Stimulated activated CD8-positive, alpha-beta memory T cell treated with anti-CD3 and anti-CD28 coated beads, Interleukin-4, amount 100 ng/mL, for 1 hour (primary cell): Measurements from ENCODE around the gene SLC25A26.

Source experiments
- DNase-seq, 2 donors: peaks; one replicate each; pipeline ENCODE4 v3.0.0-alpha.2; 2020; ENCODE audit warnings: low read depth in 2 of 2, low spot score in 1 of 2

Gene SLC25A26, protein sequence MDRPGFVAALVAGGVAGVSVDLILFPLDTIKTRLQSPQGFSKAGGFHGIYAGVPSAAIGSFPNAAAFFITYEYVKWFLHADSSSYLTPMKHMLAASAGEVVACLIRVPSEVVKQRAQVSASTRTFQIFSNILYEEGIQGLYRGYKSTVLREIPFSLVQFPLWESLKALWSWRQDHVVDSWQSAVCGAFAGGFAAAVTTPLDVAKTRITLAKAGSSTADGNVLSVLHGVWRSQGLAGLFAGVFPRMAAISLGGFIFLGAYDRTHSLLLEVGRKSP

DNA sequence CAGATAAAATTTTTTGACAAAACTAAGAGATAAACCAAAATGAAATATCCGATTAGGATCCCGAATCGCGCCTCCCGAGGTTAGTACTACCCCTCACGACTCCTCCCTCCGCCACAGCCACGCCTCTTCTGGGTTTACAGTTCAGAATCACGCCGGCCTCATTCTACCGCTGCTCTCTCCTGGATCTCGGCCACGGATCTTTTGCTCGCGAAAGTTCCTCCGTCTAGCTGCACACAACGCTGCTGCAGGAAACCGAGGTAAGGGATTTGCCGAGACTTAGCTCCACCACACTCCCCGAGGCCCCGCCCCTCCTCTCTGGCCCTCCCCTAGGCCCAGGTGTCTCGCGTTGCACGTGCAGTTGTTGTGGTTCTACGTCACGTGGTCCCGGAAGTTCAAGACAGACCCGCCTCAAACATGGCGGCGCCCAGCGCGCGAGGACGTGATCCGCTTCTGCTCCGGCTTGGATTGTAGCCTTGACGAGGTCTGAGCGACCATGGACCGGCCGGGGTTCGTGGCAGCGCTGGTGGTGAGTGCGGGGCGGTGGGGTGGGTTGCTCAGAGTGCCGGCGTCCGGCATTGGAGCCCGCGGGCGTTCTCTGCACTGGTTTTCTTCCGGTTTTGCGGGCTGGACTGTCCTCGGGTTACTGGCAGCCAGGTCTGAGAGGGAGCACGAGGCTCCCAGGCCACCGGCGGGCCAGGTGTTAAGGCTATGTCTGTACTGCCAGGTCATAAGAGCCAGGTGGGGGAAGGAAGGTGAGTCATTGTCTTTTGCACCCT is at the start of gene SLC25A26:
Gene SLC25A26, plus strand, starts transcription at position 400 of the 776 bp plus-strand sequence. Its CDS starts 94 bp downstream, at position 494.
- DNase-seq = peak; percentile 93 to 94

DNA sequence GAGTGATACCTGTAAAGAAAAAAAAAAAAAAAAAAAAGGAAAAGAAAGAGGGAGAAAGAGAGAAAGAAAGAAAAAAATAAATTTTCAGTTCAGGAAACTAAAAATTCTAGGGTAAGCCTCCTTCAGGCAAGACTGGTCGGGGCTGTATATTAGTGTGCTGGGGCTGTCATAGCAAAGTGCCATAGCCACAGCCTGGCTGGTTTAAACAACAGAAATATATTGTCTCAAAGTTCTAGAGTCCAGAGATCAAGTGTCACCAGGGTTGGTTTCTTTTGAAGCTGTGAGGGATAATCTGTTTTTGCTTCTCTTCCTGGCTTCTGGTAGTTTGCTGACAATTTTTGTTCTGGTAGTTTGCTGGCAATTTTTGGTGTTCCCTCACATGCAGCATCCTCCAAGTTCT is 48.4 kb upstream of the SLC25A26 start:
- no peak for DNase-seq

DNA sequence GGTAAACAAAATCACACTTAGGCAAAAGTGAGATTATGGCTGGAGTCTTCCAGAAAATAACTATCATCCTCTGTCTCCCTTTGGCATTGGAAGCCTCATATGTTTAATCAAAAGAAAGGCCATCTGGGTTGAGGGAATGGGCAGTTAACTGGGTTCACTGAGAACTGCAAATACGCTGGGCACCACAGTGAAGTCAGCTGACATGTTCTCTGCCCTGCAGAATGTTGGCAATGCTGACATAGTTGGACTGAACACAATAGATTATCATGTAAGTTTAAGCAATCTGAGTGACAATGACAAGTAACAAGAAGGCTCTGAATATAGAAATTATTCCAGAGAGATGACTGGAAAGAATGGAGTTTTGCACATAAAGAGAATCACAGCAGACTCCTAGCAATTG is 43.8 kb upstream of the SLC25A26 start:
- no peak for DNase-seq

DNA sequence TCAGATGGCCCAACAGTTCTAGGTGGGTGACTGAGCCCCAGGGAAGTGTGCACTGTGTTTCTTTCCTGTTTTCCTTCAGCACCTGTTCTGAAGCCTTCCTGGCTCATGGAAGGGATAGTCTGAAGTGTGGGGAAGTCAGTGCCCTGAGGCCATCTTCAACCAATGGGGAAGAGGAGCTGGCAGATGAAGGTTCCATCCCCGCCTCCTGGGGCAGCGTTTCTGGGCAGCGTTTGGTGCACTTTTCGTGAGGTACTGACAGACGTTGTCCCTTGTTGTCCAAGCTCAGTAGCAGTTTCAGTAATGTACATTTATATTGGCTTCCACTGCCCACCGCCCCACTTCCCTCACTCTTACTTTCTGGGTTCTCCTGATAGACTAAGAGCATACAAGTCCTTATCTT is 42.6 kb upstream of the SLC25A26 start:
- DNase-seq = no peak

DNA sequence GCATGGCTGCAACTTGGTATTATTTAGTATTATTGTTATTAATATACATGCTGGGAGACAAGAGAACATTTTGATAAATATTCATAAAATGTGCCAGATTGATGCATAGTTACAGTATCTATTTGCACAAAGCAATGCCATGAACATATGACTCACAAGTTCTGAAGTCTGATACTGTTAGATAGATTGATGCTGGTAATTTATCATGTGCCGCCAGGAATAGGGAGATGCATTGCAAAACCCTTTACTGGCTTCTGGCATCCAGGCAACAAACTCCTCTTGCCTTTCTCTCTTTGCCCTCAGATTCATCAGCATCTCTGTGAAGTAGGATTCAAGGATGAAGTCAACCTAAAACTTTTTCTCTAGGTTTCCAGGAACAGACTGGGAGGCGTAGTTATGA is 41.0 kb upstream of the SLC25A26 start:
- no peak for DNase-seq

DNA sequence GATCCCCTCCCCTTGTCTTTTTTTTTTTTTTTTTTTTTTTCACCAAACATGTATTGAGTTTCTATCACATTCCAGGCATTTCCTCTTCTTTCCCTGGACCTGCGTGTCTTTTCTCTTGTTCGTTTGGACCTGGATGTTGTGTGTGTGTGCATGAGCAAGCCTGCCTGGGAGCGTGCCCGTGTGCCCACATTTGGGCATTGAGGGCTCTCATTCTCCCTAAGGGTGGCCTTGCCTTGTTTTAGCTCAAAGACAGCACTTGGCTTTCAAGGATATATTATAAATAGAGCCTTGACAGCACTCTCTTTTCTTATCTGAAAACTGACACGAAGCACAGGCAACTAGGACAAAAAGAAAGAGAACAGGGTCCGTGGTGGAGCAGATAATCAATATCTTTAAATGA is 39.0 kb upstream of the SLC25A26 start:
- DNase-seq = no peak

DNA sequence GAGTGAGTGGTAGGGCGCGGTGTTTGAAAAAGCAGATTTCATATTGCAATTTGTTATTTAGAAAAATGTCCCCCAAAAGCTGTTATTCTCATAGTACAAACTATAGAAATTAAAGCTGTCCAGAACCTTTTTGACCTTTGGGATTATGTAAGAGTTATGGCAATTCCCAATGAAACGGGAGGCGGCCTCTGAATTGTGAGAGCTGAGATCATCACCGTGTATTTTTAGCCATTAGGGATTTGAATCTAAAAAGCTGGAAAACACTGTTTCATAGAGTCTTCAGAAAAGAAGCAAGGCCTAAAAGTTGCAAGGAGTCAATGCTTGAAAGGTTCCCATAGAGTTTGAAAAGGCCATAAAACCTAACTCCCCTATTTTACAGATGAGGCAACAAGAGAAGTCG is 38.6 kb upstream of the SLC25A26 start:
- no peak for DNase-seq

DNA sequence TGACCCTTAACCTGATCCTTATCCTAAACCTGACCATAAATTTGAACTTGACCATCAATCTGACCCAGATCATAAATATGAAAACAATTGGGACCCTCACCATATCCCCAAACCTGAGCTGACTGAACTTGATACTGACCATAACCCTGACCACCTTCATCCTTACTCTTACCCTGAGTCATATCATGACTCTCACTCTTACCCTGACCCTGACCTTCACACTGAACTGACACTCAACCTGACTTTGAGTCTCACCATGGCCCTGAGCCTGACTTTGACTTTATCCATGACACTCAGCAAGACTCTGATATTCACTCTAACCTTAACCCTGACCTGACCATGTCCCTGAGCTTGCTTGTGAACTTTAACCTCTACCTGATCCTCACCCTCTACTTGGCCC is 34.3 kb upstream of the SLC25A26 start:
- no peak for DNase-seq

DNA sequence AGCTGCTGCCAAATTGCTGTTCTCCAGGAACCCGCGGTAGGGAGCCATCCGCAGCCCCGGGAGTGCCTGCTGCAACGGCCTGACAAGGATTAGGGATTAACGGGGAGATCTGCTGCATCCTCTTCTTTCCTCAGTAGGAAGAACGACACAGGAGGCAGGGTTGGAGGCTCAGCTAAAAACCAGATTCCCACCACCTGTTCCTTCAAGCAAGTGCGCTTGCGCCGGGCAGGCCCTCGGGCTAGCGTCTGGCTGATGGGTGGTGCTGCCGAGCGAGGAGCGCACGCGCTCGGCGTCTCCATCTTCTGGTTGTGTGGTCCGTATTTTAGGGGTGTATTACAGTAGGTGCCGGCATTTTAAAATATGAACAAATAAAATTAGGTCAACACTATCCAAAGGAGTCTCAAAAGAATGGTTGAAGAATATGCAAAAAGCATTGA is 25.4 kb upstream of the SLC25A26 start:
- no peak for DNase-seq

DNA sequence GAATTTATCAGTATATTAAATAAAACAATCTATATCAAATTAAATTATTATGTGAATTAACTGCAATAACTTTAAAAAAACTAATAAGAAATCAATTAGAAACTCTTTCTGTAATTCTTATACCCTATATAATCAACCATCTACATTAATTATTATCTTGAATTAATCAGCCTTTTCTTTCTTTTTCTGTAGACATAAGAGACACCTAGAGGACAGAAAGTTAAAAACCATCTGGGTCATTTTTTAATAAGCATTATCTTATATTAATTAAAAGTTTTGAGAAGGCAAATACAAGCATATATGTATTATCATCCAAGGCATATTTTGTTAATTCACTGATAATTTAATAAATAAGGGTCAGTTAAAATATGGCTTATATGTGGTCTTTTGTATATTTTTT is 24.2 kb upstream of the SLC25A26 start:
- no peak for DNase-seq

DNA sequence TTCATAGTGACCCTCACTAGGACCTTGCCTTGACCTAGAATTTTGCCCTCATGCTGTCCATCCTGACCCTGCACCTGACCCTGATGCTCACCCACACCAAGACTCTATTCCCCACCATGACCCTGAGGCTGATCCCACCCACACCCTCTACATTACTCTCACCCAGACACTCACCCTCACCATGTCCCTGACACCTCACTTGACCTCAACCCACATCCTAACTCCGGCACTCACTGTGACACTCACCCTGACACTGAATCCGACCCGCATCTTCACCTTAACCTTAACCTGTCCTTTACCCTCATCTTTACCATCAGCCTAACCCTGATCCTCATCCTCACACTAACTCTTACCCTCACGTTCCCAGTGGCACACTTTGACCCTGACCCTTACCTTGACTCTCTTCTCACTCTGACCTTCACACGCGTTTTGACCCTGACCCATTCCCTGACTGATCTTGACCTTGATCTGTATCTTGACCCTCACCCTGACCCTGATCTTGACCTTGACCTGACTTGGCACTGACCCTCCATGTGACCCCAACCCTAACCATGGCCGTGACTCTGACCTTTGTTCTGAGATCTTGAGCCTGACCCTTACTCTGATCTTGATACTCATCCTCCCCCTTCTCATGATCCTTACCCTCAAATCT is 22.2 kb upstream of the SLC25A26 start:
- no peak for DNase-seq

DNA sequence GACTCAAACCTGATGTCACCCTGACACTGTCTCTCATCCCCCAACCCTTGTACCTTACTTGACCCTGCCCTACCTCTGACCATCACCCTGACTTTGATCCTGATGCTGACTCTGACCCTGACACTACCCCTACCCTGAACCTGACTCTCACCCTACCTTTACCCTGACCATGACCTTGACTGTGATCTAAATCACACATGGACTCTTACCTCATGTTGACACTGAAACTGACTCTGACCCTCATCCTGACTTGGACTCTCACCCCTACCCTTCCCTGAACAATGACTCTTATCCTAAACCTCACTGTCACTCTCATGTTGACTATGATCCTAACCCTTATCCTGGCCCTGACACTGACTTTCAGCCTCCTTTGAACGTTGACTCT is 21.7 kb upstream of the SLC25A26 start:
- no peak for DNase-seq

DNA sequence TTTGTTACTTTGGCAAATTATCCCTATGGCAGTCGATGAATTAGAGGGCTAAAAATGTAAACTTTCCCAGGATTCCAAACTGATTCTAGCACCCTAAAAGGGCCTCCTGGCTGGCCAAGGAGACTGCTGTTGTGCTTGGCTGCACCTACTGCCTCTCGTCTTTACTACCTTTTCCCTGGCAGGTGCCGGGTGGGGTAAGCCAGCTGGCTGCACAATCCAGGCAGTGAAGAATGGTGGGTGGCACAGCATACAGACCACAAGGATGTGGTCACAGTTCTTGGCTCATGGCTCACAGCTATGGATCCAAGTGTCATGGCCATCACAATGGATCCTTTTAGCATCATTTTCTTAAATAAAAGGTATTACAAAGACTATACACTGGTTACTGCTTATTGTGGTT is 20.7 kb upstream of the SLC25A26 start:
- DNase-seq = no peak

DNA sequence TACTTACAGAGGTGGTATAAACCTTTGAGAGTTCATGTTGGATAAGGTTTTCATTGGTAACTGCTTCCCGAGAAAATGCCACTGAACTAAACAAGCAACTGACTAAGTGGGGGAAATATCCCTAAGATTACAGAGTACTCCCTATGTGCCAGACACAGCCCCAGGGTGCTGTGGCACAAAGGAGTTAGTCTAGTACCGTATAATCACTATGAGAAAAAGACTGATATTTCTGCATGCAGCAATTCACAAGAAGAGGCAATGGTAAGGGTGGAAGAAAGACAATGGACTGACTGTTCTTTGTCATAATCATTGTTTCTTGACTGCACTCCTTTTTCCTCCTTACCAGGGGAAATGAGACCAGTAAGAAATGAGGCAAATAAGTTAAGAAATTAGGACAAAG is 20.0 kb upstream of the SLC25A26 start:
- no peak for DNase-seq

DNA sequence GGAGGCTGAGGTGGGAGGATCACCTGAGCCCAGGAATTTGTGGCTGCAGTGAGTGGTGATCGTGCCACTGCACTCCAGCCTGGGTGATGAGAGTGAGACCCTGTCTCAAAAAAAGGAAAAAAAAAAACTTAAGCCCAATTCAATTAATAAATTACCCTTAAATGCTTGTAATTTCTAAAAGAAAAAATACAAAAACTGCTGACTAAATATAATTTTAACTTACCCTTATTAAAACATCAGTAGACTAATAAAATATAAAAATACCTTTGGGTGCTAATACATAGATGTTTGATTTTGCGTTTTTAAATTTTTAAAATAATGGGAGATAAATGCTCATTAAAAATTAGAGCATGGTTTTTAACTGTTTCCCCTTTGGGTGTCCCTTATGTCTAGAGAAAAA is 17.5 kb upstream of the SLC25A26 start:
- no peak for DNase-seq

DNA sequence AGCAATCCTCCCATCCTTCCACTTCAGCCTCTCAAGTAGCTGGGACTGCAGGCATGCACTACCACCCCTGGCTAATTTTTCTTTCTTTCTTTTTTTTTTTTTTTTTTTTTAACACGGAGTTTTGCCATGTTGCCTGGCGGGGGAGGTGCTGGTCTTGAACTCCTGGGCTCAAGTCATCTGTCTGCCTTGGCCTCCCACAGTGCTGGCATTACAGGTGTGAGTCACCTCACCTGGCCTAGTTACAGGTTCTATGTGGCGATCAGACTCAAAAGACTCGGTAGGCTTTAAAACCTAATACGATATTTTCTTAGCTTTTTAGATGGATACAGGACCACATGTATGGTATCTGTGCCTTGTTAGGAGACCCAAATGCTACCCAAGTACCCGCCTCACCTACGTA is 14.0 kb upstream of the SLC25A26 start:
- DNase-seq = no peak

DNA sequence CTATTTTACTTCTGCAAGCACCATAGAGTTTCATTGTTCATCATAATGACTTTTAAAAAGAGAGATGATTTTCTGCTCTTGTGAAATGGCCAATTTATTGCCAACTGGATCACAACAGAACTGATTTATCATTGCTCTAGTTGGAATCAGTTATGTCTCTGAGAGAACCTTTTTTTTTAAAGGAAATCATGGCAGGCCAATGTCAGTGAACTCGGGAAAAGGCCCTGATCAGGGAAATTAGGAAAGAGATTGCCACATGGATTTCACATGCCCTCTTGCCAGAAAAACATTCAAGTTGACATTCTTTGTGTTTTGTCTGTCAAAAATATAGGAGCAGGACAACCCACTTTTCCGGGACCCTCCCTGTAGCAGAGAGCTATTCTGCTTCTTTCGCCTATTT is 12.6 kb upstream of the SLC25A26 start:
- no peak for DNase-seq

DNA sequence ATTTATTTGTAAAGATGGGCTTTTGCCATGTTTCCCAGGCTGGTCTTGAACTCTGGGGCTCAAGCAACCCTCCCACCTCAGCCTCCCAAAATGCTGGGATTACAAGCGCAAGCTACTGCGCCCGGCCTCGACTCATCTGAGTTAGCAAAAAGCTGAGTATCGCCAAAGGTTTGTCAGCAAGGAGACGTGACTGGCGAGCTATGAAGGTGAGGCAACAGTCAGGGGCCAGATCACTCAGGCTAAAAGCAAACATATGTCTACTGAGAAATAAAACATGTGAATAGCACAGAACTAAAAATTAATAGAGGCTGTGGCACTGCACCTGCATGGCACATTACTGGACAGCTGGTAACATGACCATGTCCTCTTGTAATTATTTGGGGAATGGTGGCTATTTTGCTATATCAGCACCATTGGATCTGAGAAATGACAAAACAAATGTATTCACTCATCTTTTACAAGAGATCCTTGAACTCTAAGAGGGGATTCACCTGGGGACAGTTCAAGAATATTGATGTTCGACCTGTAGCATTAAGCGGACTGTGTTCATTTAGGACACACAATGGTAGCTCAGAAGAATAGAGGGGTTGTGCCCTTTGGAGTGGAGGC is 10.0 kb upstream of the SLC25A26 start:
- no peak for DNase-seq

DNA sequence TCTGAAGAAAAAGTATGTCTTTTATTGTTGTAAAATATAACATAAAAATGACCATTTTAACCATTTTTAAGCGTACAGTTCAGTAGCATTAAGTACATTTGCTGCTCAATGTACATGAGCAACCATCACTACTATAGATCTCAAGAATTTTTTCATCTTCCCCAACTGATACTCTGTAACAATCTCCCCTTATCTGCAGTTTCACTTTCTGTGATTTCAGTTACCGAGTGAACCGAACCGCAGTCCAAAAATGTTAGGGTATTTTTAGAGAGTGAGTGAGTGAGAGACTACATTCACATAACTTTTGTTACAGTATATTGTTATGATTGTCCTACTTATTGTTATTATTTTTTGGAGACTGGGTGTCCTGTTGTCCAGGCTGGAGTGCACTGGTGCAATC is 9.0 kb upstream of the SLC25A26 start:
- DNase-seq = no peak

DNA sequence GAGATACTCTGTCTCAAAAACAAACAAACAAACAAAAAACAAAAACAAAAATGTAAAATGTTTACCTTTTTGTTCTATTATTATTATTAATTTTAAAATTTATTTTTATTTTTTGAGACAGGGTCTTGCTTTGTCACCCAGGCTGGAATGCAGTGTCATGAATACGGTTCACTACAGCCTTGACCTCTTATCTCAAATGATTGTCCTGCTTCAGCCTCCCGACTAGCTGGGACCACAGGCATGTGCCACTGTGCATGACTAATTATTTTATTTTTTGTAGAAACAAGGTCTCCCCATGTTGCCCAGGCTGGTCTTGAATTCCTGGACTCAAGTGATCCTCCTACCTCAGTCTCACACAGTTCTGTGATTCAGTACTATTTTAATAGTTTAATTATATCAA is 5.7 kb upstream of the SLC25A26 start:
- DNase-seq = no peak

DNA sequence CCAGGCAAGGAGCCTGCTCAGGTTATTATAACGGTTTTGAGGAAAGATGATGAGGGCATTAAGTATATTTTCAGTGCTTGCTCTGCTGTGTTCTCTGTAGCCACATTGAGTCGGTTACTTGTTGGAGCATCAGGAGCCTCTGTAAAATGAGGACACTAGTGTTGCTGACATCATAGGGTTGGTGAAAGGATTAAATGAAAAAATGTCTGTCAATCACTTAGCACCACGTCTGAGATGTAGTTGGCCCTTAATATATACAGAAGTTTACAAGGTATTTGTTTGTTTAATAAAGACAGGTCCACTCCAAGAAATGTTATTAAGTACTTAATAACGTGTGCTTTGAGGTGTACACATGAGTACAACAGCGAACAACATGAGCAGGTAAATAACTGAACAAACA is 735 bp upstream of the SLC25A26 start:
- DNase-seq = no peak

DNA sequence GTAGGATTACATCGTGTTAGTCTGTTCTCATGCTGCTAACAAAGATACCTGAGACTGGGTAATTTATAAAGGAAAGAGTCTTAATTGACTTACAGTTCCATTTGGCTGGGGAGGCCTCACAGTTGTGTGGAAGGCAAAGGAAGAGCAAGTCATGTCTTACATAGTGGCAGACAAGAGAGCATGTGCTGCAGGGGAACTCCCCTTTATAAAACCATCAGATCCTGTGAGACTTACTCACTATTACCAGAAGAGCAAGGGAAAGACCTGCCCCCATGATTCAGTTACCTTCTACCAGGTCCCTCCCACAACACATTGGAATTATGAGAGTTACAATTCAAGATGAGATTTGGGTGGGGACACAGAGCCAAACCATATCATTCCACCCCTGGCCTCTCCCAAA is 3.4 kb downstream of the SLC25A26 start:
- no peak for DNase-seq
